Measurements from ENCODE around the gene SINHCAF. TPM values are rescaled to one million over a fixed set of nuclear protein-coding genes. Genes with fewer than 3 reads are reported as not detected.
A peak's percentile ranks its signal among the peaks of the same experiment; 100 is the strongest.

The SINHCAF gene
- total RNA-seq, 1 experiment from 2014 or later = 179 TPM

DNA sequence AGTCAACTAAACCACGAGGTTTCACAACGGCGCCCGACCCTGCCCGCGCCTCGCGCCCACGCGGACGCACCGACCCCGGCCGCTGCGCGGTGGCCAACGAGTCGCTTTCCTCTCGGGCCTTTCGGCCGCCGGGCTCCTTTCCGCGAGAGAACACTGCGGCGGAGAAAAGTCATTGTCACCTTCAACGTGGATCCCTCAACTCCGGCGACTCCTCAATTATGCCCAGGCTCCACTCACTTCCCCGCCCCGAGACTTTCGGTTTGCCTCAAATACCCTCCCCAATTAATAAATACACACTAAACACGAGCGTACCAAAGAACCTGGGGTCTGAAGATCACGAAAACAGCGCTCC is 450 bp downstream of the SINHCAF start:
- ATAC-seq (peak; percentile 1; the same call in 1 of the 2 replicates), DNase-seq (ENCODE audit: low read depth, low spot score) (no peak)
- H3K9me2 ChIP-seq (ENCODE audit: insufficient read depth) = no peaks in the 10 kb centered on the region
- H3K4me3 ChIP-seq (replicated peaks in 1 of 2; ENCODE audit: low read depth in 1 of 2, low read length in 2 of 2) = peak overlapping the region; percentile 91 to 92
- no peaks in the 10 kb centered on the region for H3K27me3 ChIP-seq (ENCODE audit: insufficient read depth, low read length)
- intact Hi-C loops (cut with micrococcal nuclease) = no loop called here
- TF ChIP-seq SIN3A (IDR thresholded peaks at IDR 0.05; ENCODE audit: low read depth) = peak; percentile 52
- TF ChIP-seq, protein P1, sequence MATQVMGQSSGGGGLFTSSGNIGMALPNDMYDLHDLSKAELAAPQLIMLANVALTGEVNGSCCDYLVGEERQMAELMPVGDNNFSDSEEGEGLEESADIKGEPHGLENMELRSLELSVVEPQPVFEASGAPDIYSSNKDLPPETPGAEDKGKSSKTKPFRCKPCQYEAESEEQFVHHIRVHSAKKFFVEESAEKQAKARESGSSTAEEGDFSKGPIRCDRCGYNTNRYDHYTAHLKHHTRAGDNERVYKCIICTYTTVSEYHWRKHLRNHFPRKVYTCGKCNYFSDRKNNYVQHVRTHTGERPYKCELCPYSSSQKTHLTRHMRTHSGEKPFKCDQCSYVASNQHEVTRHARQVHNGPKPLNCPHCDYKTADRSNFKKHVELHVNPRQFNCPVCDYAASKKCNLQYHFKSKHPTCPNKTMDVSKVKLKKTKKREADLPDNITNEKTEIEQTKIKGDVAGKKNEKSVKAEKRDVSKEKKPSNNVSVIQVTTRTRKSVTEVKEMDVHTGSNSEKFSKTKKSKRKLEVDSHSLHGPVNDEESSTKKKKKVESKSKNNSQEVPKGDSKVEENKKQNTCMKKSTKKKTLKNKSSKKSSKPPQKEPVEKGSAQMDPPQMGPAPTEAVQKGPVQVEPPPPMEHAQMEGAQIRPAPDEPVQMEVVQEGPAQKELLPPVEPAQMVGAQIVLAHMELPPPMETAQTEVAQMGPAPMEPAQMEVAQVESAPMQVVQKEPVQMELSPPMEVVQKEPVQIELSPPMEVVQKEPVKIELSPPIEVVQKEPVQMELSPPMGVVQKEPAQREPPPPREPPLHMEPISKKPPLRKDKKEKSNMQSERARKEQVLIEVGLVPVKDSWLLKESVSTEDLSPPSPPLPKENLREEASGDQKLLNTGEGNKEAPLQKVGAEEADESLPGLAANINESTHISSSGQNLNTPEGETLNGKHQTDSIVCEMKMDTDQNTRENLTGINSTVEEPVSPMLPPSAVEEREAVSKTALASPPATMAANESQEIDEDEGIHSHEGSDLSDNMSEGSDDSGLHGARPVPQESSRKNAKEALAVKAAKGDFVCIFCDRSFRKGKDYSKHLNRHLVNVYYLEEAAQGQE (IDR thresholded peaks at IDR 0.05; ENCODE audit: low read depth) = no peak
- no peak for TF ChIP-seq SP1 (IDR thresholded peaks at IDR 0.05; ENCODE audit: low read depth)
- peak overlapping the region; percentile 97 for H3K9ac ChIP-seq (ENCODE audit: low read length)
- CTCF ChIA-PET = interaction anchor here (1.0 kb wide), 2 partner anchors 54 to 78 kb away, joined by 3 to 4 read pairs; no protein-coding TSS in a partner anchor
- peak overlapping the region; percentile 93 for H3K4me2 ChIP-seq (ENCODE audit: low read length)
- H2AFZ ChIP-seq (ENCODE audit: low read depth, low read length, poor library complexity, severe bottlenecking) = no peak overlapping the region
- peaks cover 55% of the 10 kb centered on the region for H3K79me2 ChIP-seq (ENCODE audit: insufficient read depth, low read length)
- RAD21 ChIA-PET (ENCODE audit: low non-redundant PET in 1 of 2, low total read pairs in 2 of 2, uncharacterized antibody in 2 of 2, unreplicated experiment in 2 of 2) = interaction anchor here in 1 of 2 experiments (0.6 kb wide), 1 partner anchor 351 kb away, joined by 4 read pairs; no protein-coding TSS in a partner anchor
- peaks cover 21% of the 10 kb centered on the region; the same call in 1 of the 2 replicates for H4K20me1 ChIP-seq (ENCODE audit: insufficient read depth)
- peak overlapping the region; percentile 87 for H3K27ac ChIP-seq (ENCODE audit: low read depth, low read length)
- POLR2A ChIA-PET = interaction anchor here (1.0 kb wide), 2 partner anchors 9 to 18 kb away, joined by 3 read pairs; no protein-coding TSS in a partner anchor
- TSS peak; percentile 64 for BruUV-seq (replicated peaks)
- peaks cover 18 to 40% of the 10 kb centered on the region in 2 experiments for H3K4me1 ChIP-seq (ENCODE audit: control insufficient read depth in 1 of 2, insufficient read depth in 2 of 2, low read length in 2 of 2)
- H3K9me3 ChIP-seq (ENCODE audit: control insufficient read depth in 1 of 2, insufficient read depth in 1 of 2, low read depth in 1 of 2, low read length in 2 of 2) = no peaks in the 10 kb centered on the region
- no peaks in the 10 kb centered on the region for H3K36me3 ChIP-seq (ENCODE audit: control insufficient read depth in 1 of 2, insufficient read depth in 2 of 2, low read length in 2 of 2)

DNA sequence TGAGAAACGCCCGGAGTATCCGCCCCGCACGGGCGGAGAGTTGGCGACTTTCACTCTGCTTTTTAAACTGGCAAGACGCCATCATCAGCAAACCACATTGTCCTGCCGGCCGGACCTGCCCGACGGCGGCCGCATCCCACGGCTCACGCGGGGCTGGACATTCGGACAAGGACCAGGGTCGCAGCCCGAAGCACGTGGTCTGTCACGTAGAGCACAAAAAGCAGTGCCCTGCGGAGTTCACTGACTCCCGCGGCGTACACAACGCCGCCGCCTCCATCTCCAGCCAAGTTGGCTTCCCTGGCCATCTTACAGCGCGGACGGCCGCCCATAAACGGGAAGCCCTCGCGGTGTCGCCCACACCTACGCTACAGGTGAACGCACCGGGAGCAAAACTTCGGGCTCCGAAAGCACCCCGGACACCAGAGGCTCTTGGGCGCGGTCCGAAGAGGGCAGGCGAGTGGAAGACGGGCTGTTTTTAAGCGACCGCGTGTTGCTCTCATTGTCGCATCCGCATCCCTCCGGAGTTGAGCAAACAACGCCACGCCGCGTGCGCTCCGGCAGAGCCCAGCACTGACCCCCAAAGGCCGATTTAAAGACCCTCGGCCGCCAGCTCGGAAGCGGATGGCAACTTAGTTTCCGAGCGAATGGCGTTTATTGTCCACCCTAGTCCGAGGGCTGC is 966 bp downstream of the SINHCAF start:
- H3K9me2 ChIP-seq (ENCODE audit: insufficient read depth) = no peaks in the 10 kb centered on the region
- POLR2A ChIA-PET = no interaction called here
- H3K36me3 ChIP-seq (ENCODE audit: control insufficient read depth in 1 of 2, insufficient read depth in 2 of 2, low read length in 2 of 2) = no peaks in the 10 kb centered on the region
- RAD21 ChIA-PET (ENCODE audit: low non-redundant PET in 1 of 2, low total read pairs in 2 of 2, uncharacterized antibody in 2 of 2, unreplicated experiment in 2 of 2) = no interaction called here
- peaks cover 60% of the 10 kb centered on the region for H3K79me2 ChIP-seq (ENCODE audit: insufficient read depth, low read length)
- DNase-seq (ENCODE audit: low read depth, low spot score) = no peak
- H3K9me3 ChIP-seq (ENCODE audit: control insufficient read depth in 1 of 2, insufficient read depth in 1 of 2, low read depth in 1 of 2, low read length in 2 of 2) = no peaks in the 10 kb centered on the region
- no peaks in the 10 kb centered on the region for H3K27me3 ChIP-seq (ENCODE audit: insufficient read depth, low read length)
- BruUV-seq (replicated peaks) = TSS peak; percentile 79
- peaks cover 18 to 44% of the 10 kb centered on the region in 2 experiments for H3K4me1 ChIP-seq (ENCODE audit: control insufficient read depth in 1 of 2, insufficient read depth in 2 of 2, low read length in 2 of 2)
- peak overlapping the region; percentile 91 to 92 for H3K4me3 ChIP-seq (replicated peaks in 1 of 2; ENCODE audit: low read depth in 1 of 2, low read length in 2 of 2)
- H3K27ac ChIP-seq (ENCODE audit: low read depth, low read length) = peak overlapping the region; percentile 87
- peak overlapping the region; percentile 97 for H3K9ac ChIP-seq (ENCODE audit: low read length)
- CTCF ChIA-PET = no interaction called here
- H3K4me2 ChIP-seq (ENCODE audit: low read length) = peak overlapping the region; percentile 93
- ATAC-seq = peak; percentile 6
- intact Hi-C loops (cut with micrococcal nuclease) = no loop called here
- peaks cover 25% of the 10 kb centered on the region; the same call in 1 of the 2 replicates for H4K20me1 ChIP-seq (ENCODE audit: insufficient read depth)
- H2AFZ ChIP-seq (ENCODE audit: low read depth, low read length, poor library complexity, severe bottlenecking) = no peak overlapping the region
- TF ChIP-seq POLR2A (IDR thresholded peaks at IDR 0.05; ENCODE audit: borderline replicate concordance, extremely low read depth, insufficient read depth, insufficient read length) = no peak
- no peak for TF ChIP-seq ZFX (IDR thresholded peaks at IDR 0.05)
- peak; percentile 35 for TF ChIP-seq SIN3A (IDR thresholded peaks at IDR 0.05; ENCODE audit: low read depth)
- peak; percentile 0; the same call in 1 of the 2 replicates for TF ChIP-seq POLR2AphosphoS5 (IDR thresholded peaks at IDR 0.05; ENCODE audit: low read depth, low read length)
- 0 out of 2 replicates have a peak, but pooled peaks have one; percentile 33 for TF ChIP-seq EGR1 (IDR thresholded peaks at IDR 0.05; ENCODE audit: low read depth)
- TF ChIP-seq EZH2phosphoT487 (IDR thresholded peaks at IDR 0.05; ENCODE audit: borderline replicate concordance) = no peak
- peak; percentile 4 for TF ChIP-seq TCF7L2 (IDR thresholded peaks at IDR 0.05; ENCODE audit: borderline replicate concordance, extremely low read depth, insufficient read depth, insufficient read length)
- TF ChIP-seq, protein P2, sequence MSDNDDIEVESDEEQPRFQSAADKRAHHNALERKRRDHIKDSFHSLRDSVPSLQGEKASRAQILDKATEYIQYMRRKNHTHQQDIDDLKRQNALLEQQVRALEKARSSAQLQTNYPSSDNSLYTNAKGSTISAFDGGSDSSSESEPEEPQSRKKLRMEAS (IDR thresholded peaks at IDR 0.05) = peak; percentile 67

Measured in HCT116 (cell line).